H1 (cell line): ENCODE results near the gene ABCD2. TPM values are rescaled to one million over a fixed set of nuclear protein-coding genes. Genes with fewer than 3 reads are reported as not detected.

Experiments
- CTCF ChIA-PET: fragments of 300-600 bp; sonication (Branson Sonifier 250); formaldehyde crosslinking; loops from one replicate; lab custom pipeline; 2021; ENCODE audit not compliant: partially characterized antibody; lab: Charles Lee
- POLR2A ChIA-PET: fragments of 300-600 bp; sonication (Branson Sonifier 250); formaldehyde crosslinking; loops from one replicate; lab custom pipeline; 2021; ENCODE audit warnings: inconsistent platforms; ENCODE audit not compliant: partially characterized antibody; lab: Charles Lee
- DNase-seq, 2 experiments: peaks; one replicate each; pipeline versions ENCODE4 v3.0.0 to v3.0.0-alpha.2; 2010 to 2022; ENCODE audit warnings: low spot score in 2 of 2, low read depth in 1 of 2, mixed read lengths in 1 of 2
- FAIRE-seq: peaks from 2 replicates; lab custom pipeline; 2011; peaks lifted over from hg19 to GRCh38; lab: Jason Lieb, UNC
- H2AFZ ChIP-seq: 2 replicates; pipeline ENCODE4 v1.8.1; 2012; ENCODE audit warnings: low read length, inconsistent platforms
- H2AK5ac ChIP-seq: 2 replicates; pipeline ENCODE4 v1.6.1; 2013; ENCODE audit warnings: low read depth, low read length
- H2BK120ac ChIP-seq: replicated peaks from 2 replicates; pipeline ENCODE3; 2013; ENCODE audit warnings: low read depth, low read length, inconsistent platforms
- H2BK12ac ChIP-seq: 2 replicates; pipeline ENCODE4 v1.6.1; 2013; ENCODE audit warnings: low read depth, low read length
- H2BK15ac ChIP-seq: 2 replicates; pipeline ENCODE4 v1.6.1; 2013; ENCODE audit warnings: low read length
- H2BK20ac ChIP-seq: 2 replicates; pipeline ENCODE4 v1.6.1; 2013; ENCODE audit warnings: low read length
- H2BK5ac ChIP-seq: 2 replicates; pipeline ENCODE4 v1.6.1; 2013; ENCODE audit warnings: low read depth, low read length
- H3K14ac ChIP-seq: 2 replicates; pipeline ENCODE4 v1.6.1; 2013; ENCODE audit warnings: inconsistent platforms; ENCODE audit not compliant: insufficient read length
- H3K18ac ChIP-seq: 2 replicates; pipeline ENCODE4 v1.6.1; 2013; ENCODE audit warnings: low read length; ENCODE audit errors: extremely low read depth
- H3K23ac ChIP-seq: 2 replicates; pipeline ENCODE4 v1.6.1; 2013; ENCODE audit warnings: inconsistent platforms; ENCODE audit not compliant: insufficient read length
- H3K23me2 ChIP-seq: 2 replicates; pipeline ENCODE4 v1.6.1; 2013; ENCODE audit warnings: low read depth, low read length
- H3K27ac ChIP-seq: 2 replicates; pipeline ENCODE4 v1.6.1; 2011; ENCODE audit warnings: low read depth, low read length, inconsistent platforms
- H3K27me3 ChIP-seq, 4 experiments: replicated peaks in 1 of 4; 1 replicate in 1 of 4; 2 replicates in 3 of 4; pipeline versions ENCODE4 v1.6.1 to v1.8.1; 2011 to 2013; ENCODE audit warnings: low read length in 3 of 4, mild to moderate bottlenecking in 3 of 4, inconsistent platforms in 2 of 4, mixed read lengths in 2 of 4, moderate library complexity in 1 of 4; ENCODE audit not compliant: control insufficient read depth in 3 of 4, insufficient read depth in 3 of 4; ENCODE audit errors: extremely low read depth in 1 of 4
- H3K36me3 ChIP-seq, 4 experiments: 2 replicates each; pipeline versions ENCODE4 v1.6.1 to v1.8.1; 2011 to 2013; ENCODE audit warnings: mild to moderate bottlenecking in 4 of 4, low read length in 3 of 4, moderate library complexity in 2 of 4, control low read depth in 1 of 4, inconsistent platforms in 1 of 4; ENCODE audit not compliant: insufficient read depth in 4 of 4, control insufficient read depth in 2 of 4
- H3K4ac ChIP-seq: replicated peaks from 2 replicates; pipeline ENCODE3; 2013; ENCODE audit warnings: low read length, low read depth, mixed read lengths, inconsistent platforms; ENCODE audit not compliant: insufficient read length
- H3K4me1 ChIP-seq, 4 experiments: replicated peaks in 1 of 4; 1 replicate in 1 of 4; 2 replicates in 3 of 4; pipeline versions ENCODE4 v1.6.1 to v1.8.1; 2011 to 2013; ENCODE audit warnings: low read length in 3 of 4, inconsistent platforms in 2 of 4, mixed read lengths in 1 of 4; ENCODE audit not compliant: insufficient read depth in 4 of 4, control insufficient read depth in 3 of 4
- H3K4me2 ChIP-seq, 2 experiments: 2 replicates each; pipeline versions ENCODE4 v1.6.1 to v1.8.1; 2011 to 2013; ENCODE audit warnings: low read depth in 2 of 2, low read length in 2 of 2, control low read depth in 1 of 2, inconsistent platforms in 1 of 2, mild to moderate bottlenecking in 1 of 2; ENCODE audit not compliant: insufficient read depth in 1 of 2
- H3K4me3 ChIP-seq, 4 experiments: fragments of 200-600, 300-600 bp in 1 of 4; sonication (generic), shearing (Covaris generic), sonication (Bioruptor Twin) in 1 of 4; 2 replicates each; pipeline versions ENCODE4 v1.5.1 to v1.8.1; 2011 to 2016; ENCODE audit warnings: low read length in 4 of 4, low read depth in 3 of 4, control low read depth in 2 of 4, inconsistent platforms in 2 of 4, mild to moderate bottlenecking in 2 of 4, mixed read lengths in 1 of 4, moderate library complexity in 1 of 4; ENCODE audit not compliant: insufficient read depth in 2 of 4; ENCODE audit errors: extremely low read depth in 1 of 4
- H3K56ac ChIP-seq: replicated peaks from 2 replicates; pipeline ENCODE3; 2013; ENCODE audit warnings: low read depth, mild to moderate bottlenecking, mixed read lengths, low read length, inconsistent platforms; ENCODE audit not compliant: insufficient read length
- H3K79me1 ChIP-seq: 2 replicates; pipeline ENCODE4 v1.6.1; 2013; ENCODE audit warnings: low read depth, low read length, control low read depth
- H3K79me2 ChIP-seq, 2 experiments: 2 replicates each; pipeline versions ENCODE4 v1.6.1 to v1.8.1; 2012 to 2013; ENCODE audit warnings: low read length in 2 of 2, mild to moderate bottlenecking in 2 of 2, inconsistent platforms in 1 of 2; ENCODE audit not compliant: insufficient read depth in 2 of 2, control insufficient read depth in 1 of 2
- H3K9ac ChIP-seq, 4 experiments: replicated peaks in 1 of 4; 1 replicate in 1 of 4; 2 replicates in 3 of 4; pipeline versions ENCODE4 v1.6.1 to v1.8.1; 2011 to 2013; ENCODE audit warnings: low read depth in 3 of 4, low read length in 3 of 4, control low read depth in 2 of 4, mild to moderate bottlenecking in 2 of 4, moderate library complexity in 2 of 4, inconsistent platforms in 1 of 4; ENCODE audit errors: extremely low read depth in 1 of 4
- H3K9me3 ChIP-seq, 2 experiments: 2 replicates each; pipeline versions ENCODE4 v1.6.1 to v1.8.1; 2012 to 2013; ENCODE audit warnings: mild to moderate bottlenecking in 2 of 2, moderate library complexity in 2 of 2, control low read depth in 1 of 2, inconsistent platforms in 1 of 2, low read depth in 1 of 2, low read length in 1 of 2, mixed read lengths in 1 of 2; ENCODE audit not compliant: insufficient read depth in 2 of 2
- H4K20me1 ChIP-seq, 2 experiments: replicated peaks in 1 of 2; 2 replicates each; pipeline versions ENCODE3 to v1.8.1; 2011 to 2013; ENCODE audit warnings: inconsistent platforms in 2 of 2, low read length in 2 of 2, mild to moderate bottlenecking in 1 of 2; ENCODE audit not compliant: insufficient read depth in 2 of 2, control insufficient read depth in 1 of 2
- H4K5ac ChIP-seq: 2 replicates; pipeline ENCODE4 v1.6.1; 2013; ENCODE audit warnings: low read length, low read depth, mixed read lengths, inconsistent platforms; ENCODE audit not compliant: insufficient read length
- H4K8ac ChIP-seq: 2 replicates; pipeline ENCODE4 v1.8.0; 2013; ENCODE audit warnings: mild to moderate bottlenecking, moderate library complexity, low read length, inconsistent platforms; ENCODE audit not compliant: insufficient read depth; ENCODE audit errors: extremely low read depth
- H4K91ac ChIP-seq: replicated peaks from 2 replicates; pipeline ENCODE3; 2013; ENCODE audit warnings: low read length, mixed read lengths, inconsistent platforms; ENCODE audit not compliant: insufficient read length
- CBX5 ChIP-seq: fragments of 300-800, 300-1000 bp; sonication (generic); IDR thresholded peaks from 2 replicates; pipeline ENCODE4 v1.7.1; 2016; ENCODE audit warnings: antibody characterized with exemption, low read length, low read depth
- E2F6 ChIP-seq: IDR thresholded peaks from 2 replicates; pipeline ENCODE4 v1.6.1; 2012; ENCODE audit warnings: inconsistent platforms
- EZH2 ChIP-seq: fragments of 200-600 bp; sonication (generic); IDR thresholded peaks from 2 replicates; pipeline ENCODE4 v1.7.1; 2012; ENCODE audit warnings: low read depth, mild to moderate bottlenecking, moderate library complexity, low read length, inconsistent platforms; ENCODE audit not compliant: severe bottlenecking
- GABPA ChIP-seq: IDR thresholded peaks from 2 replicates; pipeline ENCODE4 v1.6.1; 2011; ENCODE audit warnings: mild to moderate bottlenecking, low read length, moderate library complexity, borderline replicate concordance; ENCODE audit not compliant: insufficient read depth
- HDAC2 ChIP-seq, 2 experiments: fragments of 300-600 bp in 1 of 2; sonication (generic) in 1 of 2; IDR thresholded peaks; 2 replicates each; pipeline ENCODE4 v1.6.1; 2011 to 2012; ENCODE audit warnings: low read depth in 2 of 2, low read length in 2 of 2, mild to moderate bottlenecking in 2 of 2, moderate library complexity in 2 of 2, borderline replicate concordance in 1 of 2, inconsistent platforms in 1 of 2
- HDAC6 ChIP-seq: IDR thresholded peaks from one replicate; pipeline ENCODE4 v1.7.1; 2012; ENCODE audit warnings: low read depth, mild to moderate bottlenecking, inconsistent platforms, low read length, moderate library complexity
- JUND ChIP-seq: IDR thresholded peaks from 2 replicates; pipeline ENCODE4 v1.6.1; 2011; ENCODE audit warnings: mild to moderate bottlenecking, improper control_type of control experiment, low read length
- KDM4A ChIP-seq: IDR thresholded peaks from one replicate; pipeline ENCODE4 v1.7.1; 2012; ENCODE audit warnings: low read depth, mild to moderate bottlenecking, moderate library complexity, low read length, inconsistent platforms; ENCODE audit not compliant: severe bottlenecking
- POU5F1 ChIP-seq: IDR thresholded peaks from 2 replicates; pipeline ENCODE4 v1.6.1; 2011; ENCODE audit warnings: low read depth, mild to moderate bottlenecking, low read length, moderate library complexity
- RBBP5 ChIP-seq: IDR thresholded peaks from 2 replicates; pipeline ENCODE4 v1.7.1; 2012; ENCODE audit warnings: low read depth, mild to moderate bottlenecking, inconsistent platforms, low read length, moderate library complexity, borderline replicate concordance
- RFX5 ChIP-seq: IDR thresholded peaks from 2 replicates; pipeline ENCODE4 v1.6.1; 2011; ENCODE audit warnings: low read depth, low read length, improper control_type of control experiment, borderline replicate concordance
- USF2 ChIP-seq: IDR thresholded peaks from 2 replicates; pipeline ENCODE4 v1.6.1; 2011; ENCODE audit warnings: low read length, improper control_type of control experiment
- WGBS, 2 experiments: shearing (Covaris generic) in 1 of 2; methylation state at CpG; one replicate each; pipeline versions ENCODE4 v1.1.6 to v1.1.7; 2013 to 2015; ENCODE audit warnings: low lambda C conversion rate in 2 of 2, mixed read lengths in 2 of 2, inconsistent platforms in 1 of 2, low coverage in 1 of 2, missing lambda C conversion rate in 1 of 2; ENCODE audit not compliant: insufficient replicate concordance in 2 of 2, insufficient coverage in 1 of 2, insufficient read length in 1 of 2; ENCODE audit errors: extremely low coverage in 1 of 2, missing lambda C conversion rate in 1 of 2; 5-methylcytosine and 5-hydroxymethylcytosine counted together
- polyA plus RNA-seq, 7 experiments: library from polyadenylated mRNA; depleted of rRNA in 3 of 7; stranded (reverse) in 5 of 7; unstranded in 2 of 7; fragments of >200 nt in 5 of 7; fragments of 200-250 nt in 2 of 7; gene quantifications; 1 replicate in 5 of 7; 2 replicates in 1 of 7; 4 replicates in 1 of 7; pipeline versions ENCODE4 v1.2.1 to v1.2.3, GENCODE V29; 2011 to 2013; ENCODE audit warnings: missing spikeins in 2 of 7, mixed read lengths in 2 of 7
- total RNA-seq: library from RNA; stranded (reverse); fragmentation: NEBNext Ultra II Directional; extraction: Animal tissue kit (Norgen Biotek cat#: 25700); gene quantifications from 2 replicates; pipeline ENCODE4 v1.2.1, GENCODE V29; 2021

The ABCD2 gene
- total and polyA plus RNA-seq, 2 of the 8 experiments (the other 6 are each of a cell fraction or from before 2014, with no cell fraction given) = not detected

- peaks cover 6% of the 10 kb centered on the region for H3K23me2 ChIP-seq
- no peak overlapping the region for H2BK120ac ChIP-seq
- no peak overlapping the region for H3K4me3 ChIP-seq
- no peak overlapping the region for H3K9ac ChIP-seq
- no peak overlapping the region for H4K91ac ChIP-seq
- H2AFZ ChIP-seq = no peak overlapping the region
- H2BK20ac ChIP-seq = no peak overlapping the region
- no peak overlapping the region for H3K23ac ChIP-seq
- no peak overlapping the region for H2AK5ac ChIP-seq
- no peaks in the 10 kb centered on the region for H3K9me3 ChIP-seq
- H3K18ac ChIP-seq = no peak overlapping the region
- H3K56ac ChIP-seq = no peak overlapping the region
- H3K4me2 ChIP-seq = no peak overlapping the region
- no peak overlapping the region for H2BK15ac ChIP-seq
- no peaks in the 10 kb centered on the region for H3K79me2 ChIP-seq
- no peak overlapping the region for H4K8ac ChIP-seq
- no peaks in the 10 kb centered on the region for H3K79me1 ChIP-seq
- FAIRE-seq (no peak), DNase-seq (no peak)
- H2BK12ac ChIP-seq = no peak overlapping the region
- ChIA-PET CTCF (no interaction called here), POLR2A (no interaction called here)
- no peak overlapping the region for H3K4ac ChIP-seq
- H3K27ac ChIP-seq = no peak overlapping the region
- no peaks in the 10 kb centered on the region for H3K36me3 ChIP-seq
- H2BK5ac ChIP-seq = no peak overlapping the region
- 79% methylated on average over 1 of the region's 1 CpG; no CpG with 5 or more reads in 1 of the 2 experiments for WGBS, 2 experiments
- H4K20me1 ChIP-seq = no peaks in the 10 kb centered on the region
- no peak overlapping the region for H4K5ac ChIP-seq
- peaks cover 0 to 2% (median 0%) of the 10 kb centered on the region in 4 experiments; a peak in 1 of 7 replicates for H3K4me1 ChIP-seq
- no peak overlapping the region for H3K14ac ChIP-seq
- peaks cover 0 to 4% (median 0%) of the 10 kb centered on the region in 4 experiments; a peak in 2 of 7 replicates for H3K27me3 ChIP-seq
- TF ChIP-seq RFX5 = no peak
- TF ChIP-seq GABPA = no peak
- TF ChIP-seq HDAC2 (IDR thresholded peaks at IDR 0.05; ENCODE audit: borderline replicate concordance in 1 of 2, low read depth in 2 of 2, low read length in 2 of 2) = no peak
- TF ChIP-seq RBBP5 = no peak
- TF ChIP-seq KDM4A = no peak
- no peak for TF ChIP-seq USF2
- no peak for TF ChIP-seq EZH2
- TF ChIP-seq POU5F1 = no peak
- TF ChIP-seq JUND = no peak
- no peak for TF ChIP-seq HDAC6
- no peak for TF ChIP-seq E2F6
- no peak for TF ChIP-seq CBX5
Observed at GRCh38 chr12:39616251-39616650, 3.4 kb downstream of the ABCD2 start.
